HL-60 (cell line): ENCODE measurements around the gene FKRP.

Experiments used
- DNase-seq, 2 experiments: peaks; one replicate each; pipeline ENCODE4 v3.0.0-alpha.2; 2010 to 2020; ENCODE audit warnings: low read depth in 1 of 2, low spot score in 1 of 2
- H3K27ac ChIP-seq: fragments of 250-450 bp; sonication (Bioruptor Pico); replicated peaks from 2 replicates; pipeline ENCODE4 v1.5.1; 2020; ENCODE audit warnings: mild to moderate bottlenecking, moderate library complexity
- H3K27me3 ChIP-seq: fragments of 250-450 bp; sonication (Bioruptor Pico); 2 replicates; pipeline ENCODE4 v1.5.1; 2021; ENCODE audit warnings: mild to moderate bottlenecking, moderate library complexity; ENCODE audit not compliant: insufficient read depth, poor library complexity, severe bottlenecking
- H3K4me3 ChIP-seq: replicated peaks from 2 replicates; pipeline ENCODE4 v1.5.1; 2011; ENCODE audit warnings: mild to moderate bottlenecking, control low read depth, low read length; ENCODE audit not compliant: insufficient read depth
- GABPA ChIP-seq: IDR thresholded peaks from 2 replicates; pipeline ENCODE4 v1.6.1; 2012; ENCODE audit warnings: low read depth
- POLR2AphosphoS5 ChIP-seq: IDR thresholded peaks from 2 replicates; pipeline ENCODE4 v1.6.1; 2012; ENCODE audit warnings: low read depth
- SPI1 ChIP-seq: IDR thresholded peaks from 2 replicates; pipeline ENCODE4 v1.6.1; 2012; ENCODE audit warnings: low read depth, mild to moderate bottlenecking, borderline replicate concordance
- TF ChIP-seq, protein P1 (sequence below): IDR thresholded peaks from 2 replicates; pipeline ENCODE4 v1.6.1; 2012; ENCODE audit warnings: low read depth; ENCODE audit not compliant: insufficient replicate concordance
- TF ChIP-seq, protein P2 (sequence below): IDR thresholded peaks from one replicate; pipeline ENCODE4 v1.5.1; 2011; ENCODE audit warnings: low read length, control low read depth, inconsistent platforms; ENCODE audit not compliant: insufficient read depth

The FKRP gene

DNA sequence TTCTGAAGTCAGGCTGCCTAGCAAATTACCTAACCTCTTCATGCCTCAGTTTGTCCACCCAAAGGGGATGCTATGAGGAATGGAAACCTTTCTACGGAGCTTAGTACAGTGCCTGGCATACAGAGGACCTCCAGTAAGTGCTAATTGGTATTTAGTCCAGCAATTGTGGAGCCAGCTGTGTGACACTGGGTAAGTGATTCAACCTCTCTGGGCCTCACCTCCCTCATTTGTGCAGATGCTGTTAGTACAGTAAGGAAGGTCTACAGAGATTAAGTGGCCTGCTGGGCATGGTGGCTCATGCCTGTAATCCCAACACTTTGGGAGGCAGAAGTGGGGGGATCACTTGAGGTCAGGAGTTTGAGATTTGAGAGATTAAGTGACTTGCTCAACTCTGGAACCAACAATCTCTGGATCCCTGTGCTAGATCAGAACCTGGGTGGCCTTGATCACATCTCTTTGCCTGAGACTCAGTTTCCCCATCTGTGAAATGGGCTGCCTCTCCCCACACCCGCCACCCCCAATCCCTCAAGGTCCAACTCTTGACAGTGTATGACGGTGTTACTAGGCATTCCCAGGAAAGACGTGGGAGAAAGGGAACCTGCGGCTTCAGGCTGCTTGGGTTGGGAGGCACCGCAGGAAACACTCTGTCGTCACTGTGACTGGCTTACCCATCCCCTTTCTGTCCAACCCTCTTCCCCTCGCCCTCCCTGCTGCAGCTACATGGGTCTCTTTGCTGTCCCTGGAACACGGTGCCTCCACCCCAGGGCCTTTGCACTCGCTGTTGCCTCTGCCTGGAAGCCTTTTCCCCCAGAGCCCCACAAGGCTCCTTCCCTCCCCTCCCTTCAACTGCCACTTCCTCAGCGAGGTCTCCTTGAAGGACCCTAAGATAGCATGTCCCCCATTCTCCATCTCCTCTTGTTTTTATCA, 47.2 kb upstream of the FKRP start:
- DNase-seq, result no peak
- no peak overlapping the region for H3K4me3 ChIP-seq
- no peaks in the 10 kb centered on the region for H3K27me3 ChIP-seq
- TF ChIP-seq SPI1, result no peak
- TF ChIP-seq, protein P1, sequence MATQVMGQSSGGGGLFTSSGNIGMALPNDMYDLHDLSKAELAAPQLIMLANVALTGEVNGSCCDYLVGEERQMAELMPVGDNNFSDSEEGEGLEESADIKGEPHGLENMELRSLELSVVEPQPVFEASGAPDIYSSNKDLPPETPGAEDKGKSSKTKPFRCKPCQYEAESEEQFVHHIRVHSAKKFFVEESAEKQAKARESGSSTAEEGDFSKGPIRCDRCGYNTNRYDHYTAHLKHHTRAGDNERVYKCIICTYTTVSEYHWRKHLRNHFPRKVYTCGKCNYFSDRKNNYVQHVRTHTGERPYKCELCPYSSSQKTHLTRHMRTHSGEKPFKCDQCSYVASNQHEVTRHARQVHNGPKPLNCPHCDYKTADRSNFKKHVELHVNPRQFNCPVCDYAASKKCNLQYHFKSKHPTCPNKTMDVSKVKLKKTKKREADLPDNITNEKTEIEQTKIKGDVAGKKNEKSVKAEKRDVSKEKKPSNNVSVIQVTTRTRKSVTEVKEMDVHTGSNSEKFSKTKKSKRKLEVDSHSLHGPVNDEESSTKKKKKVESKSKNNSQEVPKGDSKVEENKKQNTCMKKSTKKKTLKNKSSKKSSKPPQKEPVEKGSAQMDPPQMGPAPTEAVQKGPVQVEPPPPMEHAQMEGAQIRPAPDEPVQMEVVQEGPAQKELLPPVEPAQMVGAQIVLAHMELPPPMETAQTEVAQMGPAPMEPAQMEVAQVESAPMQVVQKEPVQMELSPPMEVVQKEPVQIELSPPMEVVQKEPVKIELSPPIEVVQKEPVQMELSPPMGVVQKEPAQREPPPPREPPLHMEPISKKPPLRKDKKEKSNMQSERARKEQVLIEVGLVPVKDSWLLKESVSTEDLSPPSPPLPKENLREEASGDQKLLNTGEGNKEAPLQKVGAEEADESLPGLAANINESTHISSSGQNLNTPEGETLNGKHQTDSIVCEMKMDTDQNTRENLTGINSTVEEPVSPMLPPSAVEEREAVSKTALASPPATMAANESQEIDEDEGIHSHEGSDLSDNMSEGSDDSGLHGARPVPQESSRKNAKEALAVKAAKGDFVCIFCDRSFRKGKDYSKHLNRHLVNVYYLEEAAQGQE, result no peak
- TF ChIP-seq GABPA, result no peak
- TF ChIP-seq POLR2AphosphoS5, result no peak
- TF ChIP-seq, protein P2, sequence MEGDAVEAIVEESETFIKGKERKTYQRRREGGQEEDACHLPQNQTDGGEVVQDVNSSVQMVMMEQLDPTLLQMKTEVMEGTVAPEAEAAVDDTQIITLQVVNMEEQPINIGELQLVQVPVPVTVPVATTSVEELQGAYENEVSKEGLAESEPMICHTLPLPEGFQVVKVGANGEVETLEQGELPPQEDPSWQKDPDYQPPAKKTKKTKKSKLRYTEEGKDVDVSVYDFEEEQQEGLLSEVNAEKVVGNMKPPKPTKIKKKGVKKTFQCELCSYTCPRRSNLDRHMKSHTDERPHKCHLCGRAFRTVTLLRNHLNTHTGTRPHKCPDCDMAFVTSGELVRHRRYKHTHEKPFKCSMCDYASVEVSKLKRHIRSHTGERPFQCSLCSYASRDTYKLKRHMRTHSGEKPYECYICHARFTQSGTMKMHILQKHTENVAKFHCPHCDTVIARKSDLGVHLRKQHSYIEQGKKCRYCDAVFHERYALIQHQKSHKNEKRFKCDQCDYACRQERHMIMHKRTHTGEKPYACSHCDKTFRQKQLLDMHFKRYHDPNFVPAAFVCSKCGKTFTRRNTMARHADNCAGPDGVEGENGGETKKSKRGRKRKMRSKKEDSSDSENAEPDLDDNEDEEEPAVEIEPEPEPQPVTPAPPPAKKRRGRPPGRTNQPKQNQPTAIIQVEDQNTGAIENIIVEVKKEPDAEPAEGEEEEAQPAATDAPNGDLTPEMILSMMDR, result no peak
- H3K27ac ChIP-seq, result no peak overlapping the region

DNA sequence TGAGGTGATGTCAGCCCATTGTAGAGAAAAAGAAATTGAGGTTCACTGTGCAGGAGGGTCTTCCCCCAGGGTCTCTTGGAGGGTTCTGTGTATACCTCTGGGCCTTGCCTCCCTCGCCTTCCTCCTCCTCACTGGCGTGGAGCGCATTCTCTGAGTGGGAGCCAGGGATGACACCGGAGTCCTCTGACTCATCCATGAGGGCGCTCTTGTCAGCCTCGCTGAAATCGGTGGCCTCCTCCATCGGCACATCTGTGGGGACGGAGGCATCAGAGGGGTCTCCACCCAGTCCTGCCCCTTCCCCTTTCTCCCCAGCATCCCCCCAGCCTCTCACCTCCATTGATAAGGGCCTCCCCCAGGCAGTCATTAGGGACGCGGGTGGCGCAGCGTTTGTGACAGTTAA, 45.2 kb upstream of the FKRP start:
- Histone ChIP-seq H3K27ac (no peak overlapping the region), H3K4me3 (no peak overlapping the region), H3K27me3 (no peaks in the 10 kb centered on the region)
- TF ChIP-seq, protein P2, result no peak
- TF ChIP-seq, protein P1, result no peak
- no peak for TF ChIP-seq GABPA
- no peak for TF ChIP-seq POLR2AphosphoS5
- no peak for TF ChIP-seq SPI1
- DNase-seq, result no peak

DNA sequence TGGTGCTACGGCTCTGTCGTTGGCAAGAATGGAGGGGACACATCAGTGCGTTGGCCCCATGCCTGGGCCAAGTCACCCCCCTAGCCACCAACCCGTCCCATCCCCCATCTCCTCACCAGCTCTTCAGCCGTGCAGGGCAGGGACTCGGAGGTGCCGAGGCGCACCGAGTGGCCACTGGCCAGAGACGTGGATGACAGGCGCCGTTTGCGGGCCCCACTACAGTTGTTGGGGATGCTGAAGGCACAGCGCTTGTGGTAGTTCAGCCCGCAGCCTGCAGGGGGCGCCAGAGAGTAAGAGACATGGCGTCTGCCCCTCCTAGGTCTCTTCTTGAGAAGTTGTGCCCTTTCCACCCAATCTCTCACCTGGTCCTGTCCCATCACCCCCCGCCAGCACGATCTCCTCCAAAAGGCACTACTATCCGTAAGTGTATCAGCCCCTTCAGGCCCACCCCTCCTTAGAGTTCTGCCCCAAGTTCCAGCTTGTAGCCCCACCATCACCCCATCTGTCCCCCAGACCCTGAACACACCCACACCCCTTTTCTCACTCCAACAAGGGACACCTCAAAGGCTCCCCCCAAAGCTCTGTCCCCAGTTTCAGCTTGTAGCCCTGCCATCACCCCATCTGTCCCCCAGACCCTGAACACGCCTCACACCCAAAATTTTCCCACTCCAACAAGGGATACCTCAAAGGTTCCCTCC, 41.3 kb upstream of the FKRP start:
- peak in 1 of 2 experiments; percentile 78 for DNase-seq
- no peak overlapping the region for H3K27ac ChIP-seq
- H3K4me3 ChIP-seq, result no peak overlapping the region
- no peaks in the 10 kb centered on the region for H3K27me3 ChIP-seq
- TF ChIP-seq SPI1, result no peak
- TF ChIP-seq, protein P2, result peak; percentile 95
